Endodermal cell (in vitro differentiated cells): ENCODE data around the gene PLEKHO2. TPM values are rescaled to one million over a fixed set of nuclear protein-coding genes. Genes with fewer than 3 reads are reported as not detected.
A peak's percentile ranks its signal among the peaks of the same experiment; 100 is the strongest.

Source experiments
- DNase-seq: peaks from one replicate; pipeline ENCODE4 v3.0.0-alpha.2; 2017
- H3K27ac ChIP-seq: 2 replicates; pipeline ENCODE4 v1.5.1; 2013; ENCODE audit warnings: mild to moderate bottlenecking, low read depth, low read length, moderate library complexity
- H3K27me3 ChIP-seq: 2 replicates; pipeline ENCODE4 v1.6.1; 2013; ENCODE audit warnings: mild to moderate bottlenecking, low read length, moderate library complexity; ENCODE audit not compliant: insufficient read depth, control insufficient read depth, poor library complexity, severe bottlenecking
- H3K36me3 ChIP-seq: 2 replicates; pipeline ENCODE4 v1.7.0; 2013; ENCODE audit warnings: mild to moderate bottlenecking, low read length, moderate library complexity; ENCODE audit not compliant: control insufficient read depth, insufficient read depth
- H3K4me1 ChIP-seq: one replicate; pipeline ENCODE4 v1.7.0; 2013; ENCODE audit warnings: low read length; ENCODE audit not compliant: control insufficient read depth, insufficient read depth
- H3K4me3 ChIP-seq: 2 replicates; pipeline ENCODE4 v1.5.1; 2013; ENCODE audit warnings: mild to moderate bottlenecking, low read length, moderate library complexity
- H3K9ac ChIP-seq: 2 replicates; pipeline ENCODE4 v1.6.1; 2013; ENCODE audit warnings: mild to moderate bottlenecking, low read length, moderate library complexity; ENCODE audit not compliant: poor library complexity, severe bottlenecking; ENCODE audit errors: extremely low read depth
- H3K9me3 ChIP-seq: 2 replicates; pipeline ENCODE4 v1.6.1; 2013; ENCODE audit warnings: mild to moderate bottlenecking, low read length, moderate library complexity; ENCODE audit not compliant: control insufficient read depth
- H3K27ac Mint-ChIP-seq: 2 replicates; pipeline ENCODE4 v1.8.0; 2020; ENCODE audit warnings: mixed read lengths
- H3K27me3 Mint-ChIP-seq: 2 replicates; pipeline ENCODE4 v1.8.0; 2021; ENCODE audit warnings: mild to moderate bottlenecking, mixed read lengths; ENCODE audit not compliant: insufficient read depth
- H3K36me3 Mint-ChIP-seq: 2 replicates; pipeline ENCODE4 v1.8.0; 2020; ENCODE audit warnings: low read depth, mixed read lengths
- H3K4me1 Mint-ChIP-seq: 2 replicates; pipeline ENCODE4 v1.8.0; 2020; ENCODE audit warnings: mixed read lengths
- H3K4me3 Mint-ChIP-seq: 2 replicates; pipeline ENCODE4 v1.8.0; 2020; ENCODE audit warnings: mild to moderate bottlenecking, moderate library complexity, mixed read lengths
- H3K9me3 Mint-ChIP-seq: 2 replicates; pipeline ENCODE4 v1.8.0; 2020; ENCODE audit warnings: mild to moderate bottlenecking, mixed read lengths
- WGBS, 2 experiments: methylation state at CpG; one replicate each; pipeline versions ENCODE4 v1.1.5 to v1.1.7; 2013; ENCODE audit warnings: missing lambda C conversion rate in 2 of 2, mixed read lengths in 1 of 2; ENCODE audit not compliant: insufficient coverage in 1 of 2, insufficient read length in 1 of 2; 5-methylcytosine and 5-hydroxymethylcytosine counted together
- total RNA-seq, 2 donors: library from RNA; stranded (reverse); fragmentation: NEBNext Ultra II Directional in 1 of 2; extraction: Animal tissue kit (Norgen Biotek cat#: 25700) in 1 of 2; gene quantifications; 2 replicates in 1 of 2; 3 replicates in 1 of 2; pipeline ENCODE4 v1.2.1, GENCODE V29; 2021
- TF ChIP-seq, protein P1 (sequence below): fragments of 200-600 bp; sonication (generic); conservative IDR thresholded peaks from 2 replicates; pipeline ENCODE4 v1.5.0; 2021; ENCODE audit warnings: antibody characterized with exemption, mild to moderate bottlenecking

The PLEKHO2 gene
- total RNA-seq, 2 donors from 2014 or later: 10.2 to 12.9 TPM

DNA sequence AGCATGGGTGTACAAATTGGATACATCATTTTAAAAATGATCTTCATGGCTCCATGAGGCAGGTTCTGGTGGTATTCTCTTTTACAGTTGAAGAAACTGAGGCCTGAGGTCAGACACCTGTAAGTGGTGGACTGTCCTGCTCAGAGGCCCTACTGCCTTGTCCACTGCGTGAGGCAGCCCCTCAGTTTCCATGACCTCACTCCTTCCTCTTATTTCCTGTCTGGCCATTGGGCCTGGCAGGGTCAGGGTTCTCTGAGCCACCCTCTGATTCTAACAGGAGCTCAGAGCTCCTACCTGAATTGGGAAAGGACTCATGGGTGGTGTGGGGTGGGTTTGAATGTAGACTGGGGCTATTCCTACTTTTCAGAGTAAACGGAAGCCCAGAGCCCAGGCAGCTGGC, 17.5 kb downstream of the PLEKHO2 start:
- no peak overlapping the region for H3K9ac ChIP-seq
- H3K9me3 Mint-ChIP-seq: no peaks in the 10 kb centered on the region
- H3K4me3 Mint-ChIP-seq: no peak overlapping the region
- H3K27me3 Mint-ChIP-seq: no peaks in the 10 kb centered on the region
- H3K4me1 Mint-ChIP-seq: peaks cover 24% of the 10 kb centered on the region
- H3K36me3 ChIP-seq: peaks cover 56% of the 10 kb centered on the region
- no peaks in the 10 kb centered on the region for H3K9me3 ChIP-seq
- no peaks in the 10 kb centered on the region for H3K4me1 ChIP-seq
- H3K27me3 ChIP-seq: no peaks in the 10 kb centered on the region
- 92 to 100% methylated on average over 1 to 2 of the region's 2 CpGs for WGBS, 2 experiments
- no peak for DNase-seq
- no peak overlapping the region for H3K27ac ChIP-seq
- TF ChIP-seq, protein P1, sequence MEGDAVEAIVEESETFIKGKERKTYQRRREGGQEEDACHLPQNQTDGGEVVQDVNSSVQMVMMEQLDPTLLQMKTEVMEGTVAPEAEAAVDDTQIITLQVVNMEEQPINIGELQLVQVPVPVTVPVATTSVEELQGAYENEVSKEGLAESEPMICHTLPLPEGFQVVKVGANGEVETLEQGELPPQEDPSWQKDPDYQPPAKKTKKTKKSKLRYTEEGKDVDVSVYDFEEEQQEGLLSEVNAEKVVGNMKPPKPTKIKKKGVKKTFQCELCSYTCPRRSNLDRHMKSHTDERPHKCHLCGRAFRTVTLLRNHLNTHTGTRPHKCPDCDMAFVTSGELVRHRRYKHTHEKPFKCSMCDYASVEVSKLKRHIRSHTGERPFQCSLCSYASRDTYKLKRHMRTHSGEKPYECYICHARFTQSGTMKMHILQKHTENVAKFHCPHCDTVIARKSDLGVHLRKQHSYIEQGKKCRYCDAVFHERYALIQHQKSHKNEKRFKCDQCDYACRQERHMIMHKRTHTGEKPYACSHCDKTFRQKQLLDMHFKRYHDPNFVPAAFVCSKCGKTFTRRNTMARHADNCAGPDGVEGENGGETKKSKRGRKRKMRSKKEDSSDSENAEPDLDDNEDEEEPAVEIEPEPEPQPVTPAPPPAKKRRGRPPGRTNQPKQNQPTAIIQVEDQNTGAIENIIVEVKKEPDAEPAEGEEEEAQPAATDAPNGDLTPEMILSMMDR: no peak
- H3K27ac Mint-ChIP-seq: no peak overlapping the region
- no peak overlapping the region for H3K4me3 ChIP-seq
- peaks cover 49% of the 10 kb centered on the region for H3K36me3 Mint-ChIP-seq

DNA sequence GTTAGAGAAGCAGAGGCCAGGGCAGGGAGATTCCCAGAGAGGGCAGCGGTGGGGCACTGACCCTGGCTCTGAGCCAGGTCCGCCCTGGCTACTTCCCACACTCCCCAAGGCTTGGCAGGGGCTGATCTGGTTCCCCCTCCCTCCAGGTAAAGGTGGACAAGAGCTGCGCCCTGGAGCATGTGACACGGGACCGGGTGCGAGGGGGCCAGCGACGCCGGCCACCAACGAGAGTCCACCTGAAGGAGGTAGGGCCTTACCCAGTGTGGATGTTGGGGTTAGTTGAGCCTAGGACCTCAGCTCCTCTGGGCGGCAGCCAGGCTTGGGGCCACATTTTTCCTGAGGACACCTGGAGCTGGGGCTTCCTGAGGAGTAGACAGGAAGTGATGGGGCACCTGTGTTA, 19.6 kb downstream of the PLEKHO2 start:
- peak overlapping the region; percentile 88 for H3K27ac Mint-ChIP-seq
- H3K27me3 Mint-ChIP-seq: no peaks in the 10 kb centered on the region
- peaks cover 42% of the 10 kb centered on the region for H3K36me3 Mint-ChIP-seq
- Histone ChIP-seq H3K4me1 (no peaks in the 10 kb centered on the region), H3K36me3 (peaks cover 46% of the 10 kb centered on the region), H3K9me3 (no peaks in the 10 kb centered on the region), H3K27me3 (no peaks in the 10 kb centered on the region), H3K27ac (no peak overlapping the region), H3K9ac (no peak overlapping the region), H3K4me3 (no peak overlapping the region)
- peaks cover 23% of the 10 kb centered on the region for H3K4me1 Mint-ChIP-seq
- TF ChIP-seq, protein P1: no peak
- WGBS, 2 experiments: 95 to 97% methylated on average over 6 to 11 of the region's 11 CpGs
- no peak for DNase-seq
- H3K9me3 Mint-ChIP-seq: no peaks in the 10 kb centered on the region
- no peak overlapping the region for H3K4me3 Mint-ChIP-seq

DNA sequence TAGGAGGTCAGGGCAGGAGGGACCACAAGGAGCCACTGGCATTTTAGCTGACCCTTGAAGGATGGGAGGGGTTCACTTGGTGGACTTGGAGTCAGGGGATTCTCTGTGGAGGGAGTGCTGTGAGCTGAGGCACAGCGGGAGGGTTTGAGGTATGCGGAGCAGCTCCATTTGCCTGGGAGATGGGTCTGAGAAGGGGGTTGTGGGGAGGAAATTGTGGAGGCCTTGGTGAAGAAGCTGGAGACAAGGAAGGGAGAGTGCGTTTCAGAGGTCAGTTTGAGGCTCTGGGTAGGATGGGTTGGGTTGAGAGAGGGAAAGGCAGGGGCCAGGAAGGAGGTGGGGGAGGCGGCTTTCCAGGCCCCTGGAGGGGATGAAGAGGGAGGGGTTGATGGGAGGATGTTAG, 20.2 kb downstream of the PLEKHO2 start:
- Mint-ChIP-seq H3K36me3 (peaks cover 42% of the 10 kb centered on the region), H3K4me1 (peaks cover 23% of the 10 kb centered on the region), H3K9me3 (no peaks in the 10 kb centered on the region), H3K27me3 (no peaks in the 10 kb centered on the region), H3K27ac (peak overlapping the region; percentile 88), H3K4me3 (no peak overlapping the region)
- no peaks in the 10 kb centered on the region for H3K9me3 ChIP-seq
- H3K27me3 ChIP-seq: no peaks in the 10 kb centered on the region
- H3K4me3 ChIP-seq: no peak overlapping the region
- no peak overlapping the region for H3K27ac ChIP-seq
- no peaks in the 10 kb centered on the region for H3K4me1 ChIP-seq
- H3K9ac ChIP-seq: no peak overlapping the region
- DNase-seq: no peak
- TF ChIP-seq, protein P1: no peak
- H3K36me3 ChIP-seq: peaks cover 46% of the 10 kb centered on the region
- 74 to 100% methylated on average over 2 to 4 of the region's 4 CpGs for WGBS, 2 experiments
